Dendritic cell treated with granulocyte-macrophage colony-stimulating factor and Interleukin-4, amounts not matched to agents 40 ng/mL and 50 ng/mL, for 4 days (primary cell): ENCODE results near the gene FOXE1.

Experiments used
- H3K27ac Mint-ChIP-seq: one replicate; pipeline ENCODE4 v1.8.0; 2022; ENCODE audit warnings: mild to moderate bottlenecking, mixed read lengths
- H3K27me3 Mint-ChIP-seq: one replicate; pipeline ENCODE4 v1.8.0; 2022; ENCODE audit warnings: mild to moderate bottlenecking, mixed read lengths
- H3K36me3 Mint-ChIP-seq: one replicate; pipeline ENCODE4 v1.8.0; 2022; ENCODE audit warnings: low read depth, mixed read lengths
- H3K4me1 Mint-ChIP-seq: one replicate; pipeline ENCODE4 v1.8.0; 2022; ENCODE audit warnings: low read depth, mixed read lengths
- H3K4me3 Mint-ChIP-seq: one replicate; pipeline ENCODE4 v1.8.0; 2022; ENCODE audit warnings: mild to moderate bottlenecking, moderate library complexity, mixed read lengths
- H3K9me3 Mint-ChIP-seq: one replicate; pipeline ENCODE4 v1.8.0; 2022; ENCODE audit warnings: mixed read lengths
- intact Hi-C: fragments of 100-400 bp; cut with micrococcal nuclease; formaldehyde crosslinking; loops from one replicate; pipeline ENCODE4 v1.15.0; 2022

FOXE1 gene

GRCh38 chr9:97853056-97853843, at the start of gene FOXE1:
FOXE1 (plus strand) TSS chr9:97853226; CDS start chr9:97853915, 689 bp downstream.
- peaks cover 89% of the 10 kb centered on the region for H3K27me3 Mint-ChIP-seq
- H3K36me3 Mint-ChIP-seq: no peaks in the 10 kb centered on the region
- no peak within 1 kb of the TSS for H3K27ac Mint-ChIP-seq
- peak within 1 kb of the TSS; percentile 88 for H3K4me3 Mint-ChIP-seq
- H3K9me3 Mint-ChIP-seq: no peaks in the 10 kb centered on the region
- intact Hi-C loops: no loop called here
- H3K4me1 Mint-ChIP-seq: peaks cover 29% of the 10 kb centered on the region

GRCh38 chr9:97804059-97804365, 49.0 kb upstream of the FOXE1 start:
- Mint-ChIP-seq H3K4me3 (peak overlapping the region; percentile 58), H3K36me3 (no peaks in the 10 kb centered on the region), H3K27ac (no peak overlapping the region), H3K9me3 (no peaks in the 10 kb centered on the region), H3K4me1 (peaks cover 8% of the 10 kb centered on the region), H3K27me3 (peaks cover 70% of the 10 kb centered on the region)
- intact Hi-C loops: no loop called here

- H3K27ac Mint-ChIP-seq: no peak overlapping the region
- H3K27me3 Mint-ChIP-seq: peaks cover 57% of the 10 kb centered on the region
- no peaks in the 10 kb centered on the region for H3K9me3 Mint-ChIP-seq
- H3K36me3 Mint-ChIP-seq: no peaks in the 10 kb centered on the region
- H3K4me3 Mint-ChIP-seq: no peak overlapping the region
- intact Hi-C loops: no loop called here
- peaks cover 8% of the 10 kb centered on the region for H3K4me1 Mint-ChIP-seq
Measured at GRCh38 chr9:97806721-97807120, 46.3 kb upstream of the FOXE1 start.

GRCh38 chr9:97807681-97808080, 45.3 kb upstream of the FOXE1 start:
- no peaks in the 10 kb centered on the region for H3K9me3 Mint-ChIP-seq
- H3K27ac Mint-ChIP-seq: no peak overlapping the region
- H3K36me3 Mint-ChIP-seq: no peaks in the 10 kb centered on the region
- intact Hi-C loops: no loop called here
- peaks cover 49% of the 10 kb centered on the region for H3K27me3 Mint-ChIP-seq
- peaks cover 8% of the 10 kb centered on the region for H3K4me1 Mint-ChIP-seq
- H3K4me3 Mint-ChIP-seq: no peak overlapping the region

GRCh38 chr9:97808415-97808814, 44.6 kb upstream of the FOXE1 start:
- peaks cover 43% of the 10 kb centered on the region for H3K27me3 Mint-ChIP-seq
- no peaks in the 10 kb centered on the region for H3K36me3 Mint-ChIP-seq
- H3K4me3 Mint-ChIP-seq: no peak overlapping the region
- no peaks in the 10 kb centered on the region for H3K9me3 Mint-ChIP-seq
- H3K4me1 Mint-ChIP-seq: peaks cover 1% of the 10 kb centered on the region
- intact Hi-C loops: no loop called here
- H3K27ac Mint-ChIP-seq: no peak overlapping the region

- Mint-ChIP-seq H3K4me3 (no peak overlapping the region), H3K36me3 (no peaks in the 10 kb centered on the region), H3K9me3 (no peaks in the 10 kb centered on the region), H3K4me1 (no peaks in the 10 kb centered on the region), H3K27me3 (peaks cover 39% of the 10 kb centered on the region), H3K27ac (no peak overlapping the region)
- intact Hi-C loops: no loop called here
Measured at GRCh38 chr9:97808972-97809371, 44.1 kb upstream of the FOXE1 start.

GRCh38 chr9:97809666-97810344, 43.2 kb upstream of the FOXE1 start:
- peaks cover 32% of the 10 kb centered on the region for H3K27me3 Mint-ChIP-seq
- no peak overlapping the region for H3K4me3 Mint-ChIP-seq
- no peaks in the 10 kb centered on the region for H3K9me3 Mint-ChIP-seq
- intact Hi-C loops: no loop called here
- H3K4me1 Mint-ChIP-seq: no peaks in the 10 kb centered on the region
- H3K36me3 Mint-ChIP-seq: no peaks in the 10 kb centered on the region
- no peak overlapping the region for H3K27ac Mint-ChIP-seq

GRCh38 chr9:97811533-97812246, 41.3 kb upstream of the FOXE1 start:
- Mint-ChIP-seq H3K27me3 (peaks cover 23% of the 10 kb centered on the region), H3K4me3 (no peak overlapping the region), H3K27ac (no peak overlapping the region), H3K36me3 (no peaks in the 10 kb centered on the region), H3K4me1 (no peaks in the 10 kb centered on the region), H3K9me3 (no peaks in the 10 kb centered on the region)
- intact Hi-C loops: no loop called here

- intact Hi-C loops: no loop called here
- Mint-ChIP-seq H3K27ac (no peak overlapping the region), H3K36me3 (no peaks in the 10 kb centered on the region), H3K9me3 (no peaks in the 10 kb centered on the region), H3K4me3 (no peak overlapping the region), H3K27me3 (peaks cover 21% of the 10 kb centered on the region), H3K4me1 (no peaks in the 10 kb centered on the region)
Measured at GRCh38 chr9:97812247-97812543, 40.8 kb upstream of the FOXE1 start.

GRCh38 chr9:97813072-97813471, 40.0 kb upstream of the FOXE1 start:
- H3K36me3 Mint-ChIP-seq: no peaks in the 10 kb centered on the region
- intact Hi-C loops: no loop called here
- H3K9me3 Mint-ChIP-seq: no peaks in the 10 kb centered on the region
- no peak overlapping the region for H3K4me3 Mint-ChIP-seq
- peaks cover 20% of the 10 kb centered on the region for H3K27me3 Mint-ChIP-seq
- no peak overlapping the region for H3K27ac Mint-ChIP-seq
- H3K4me1 Mint-ChIP-seq: no peaks in the 10 kb centered on the region

- H3K4me3 Mint-ChIP-seq: no peak overlapping the region
- H3K27ac Mint-ChIP-seq: no peak overlapping the region
- H3K9me3 Mint-ChIP-seq: peaks cover 9% of the 10 kb centered on the region
- peaks cover 41% of the 10 kb centered on the region for H3K27me3 Mint-ChIP-seq
- intact Hi-C loops: no loop called here
- H3K36me3 Mint-ChIP-seq: no peaks in the 10 kb centered on the region
- H3K4me1 Mint-ChIP-seq: no peaks in the 10 kb centered on the region
Measured at GRCh38 chr9:97819735-97820134, 33.3 kb upstream of the FOXE1 start.

- Mint-ChIP-seq H3K36me3 (no peaks in the 10 kb centered on the region), H3K9me3 (peaks cover 9% of the 10 kb centered on the region), H3K27ac (no peak overlapping the region), H3K4me1 (no peaks in the 10 kb centered on the region), H3K27me3 (peaks cover 44% of the 10 kb centered on the region), H3K4me3 (no peak overlapping the region)
- intact Hi-C loops: no loop called here
Measured at GRCh38 chr9:97820373-97820772, 32.7 kb upstream of the FOXE1 start.

- Mint-ChIP-seq H3K4me3 (no peak overlapping the region), H3K27me3 (peaks cover 52% of the 10 kb centered on the region)
- intact Hi-C loops: no loop called here
Measured at GRCh38 chr9:97830884-97831829, 21.9 kb upstream of the FOXE1 start.

More at GRCh38 chr9:97830884-97831829, 21.9 kb upstream of the FOXE1 start:
- no peak overlapping the region for H3K27ac Mint-ChIP-seq
- H3K9me3 Mint-ChIP-seq: no peaks in the 10 kb centered on the region
- peaks cover 18% of the 10 kb centered on the region for H3K4me1 Mint-ChIP-seq
- no peaks in the 10 kb centered on the region for H3K36me3 Mint-ChIP-seq
